Muscle layer of colon (tissue), 2 donors: ENCODE measurements around the gene TMEM26.

ENCODE experiments used
- H3K27ac ChIP-seq: one replicate; pipeline ENCODE4 v1.7.0; 2013; ENCODE audit warnings: low read depth, mild to moderate bottlenecking, low read length, moderate library complexity
- H3K27me3 ChIP-seq, 2 donors: one replicate each; pipeline ENCODE4 v1.7.0; 2013; ENCODE audit warnings: low read length in 2 of 2, mild to moderate bottlenecking in 2 of 2; ENCODE audit not compliant: insufficient read depth in 2 of 2, control insufficient read depth in 1 of 2
- H3K36me3 ChIP-seq: one replicate; pipeline ENCODE4 v1.7.0; 2013; ENCODE audit warnings: mild to moderate bottlenecking, low read length; ENCODE audit not compliant: insufficient read depth
- H3K4me1 ChIP-seq: one replicate; pipeline ENCODE4 v1.7.0; 2013; ENCODE audit warnings: mild to moderate bottlenecking, low read length; ENCODE audit not compliant: insufficient read depth
- H3K4me3 ChIP-seq, 2 donors: one replicate each; pipeline ENCODE4 v1.7.0; 2013; ENCODE audit warnings: low read length in 2 of 2, low read depth in 1 of 2, mild to moderate bottlenecking in 1 of 2, moderate library complexity in 1 of 2
- H3K9ac ChIP-seq: one replicate; pipeline ENCODE4 v1.7.0; 2013; ENCODE audit warnings: low read length
- H3K9me3 ChIP-seq: one replicate; pipeline ENCODE4 v1.7.0; 2013; ENCODE audit warnings: mild to moderate bottlenecking, low read length
- donor health status: abdominal sarcoma.
- donor health status: Adenocarcinoma of cecum.

TMEM26 gene

DNA sequence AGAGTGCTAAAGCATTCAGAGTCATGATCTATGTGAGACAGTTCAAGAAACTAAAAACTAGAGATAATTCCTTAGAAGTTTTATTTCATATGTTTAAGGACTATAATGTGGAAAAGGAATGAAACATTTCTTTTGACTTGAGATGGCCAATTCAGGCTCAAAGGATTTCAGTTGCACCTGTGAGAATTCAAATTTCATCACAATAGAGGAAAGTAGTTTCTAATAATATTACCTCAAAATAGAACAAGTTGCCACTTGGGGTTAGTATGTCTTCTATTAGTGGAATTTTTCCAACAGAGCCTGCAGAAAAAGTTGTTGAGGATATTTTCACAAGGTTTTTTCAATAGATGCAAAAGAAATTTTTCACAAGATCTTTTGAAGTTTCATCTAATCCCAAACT is 37.4 kb downstream of the TMEM26 start:
- no peaks in the 10 kb centered on the region for H3K36me3 ChIP-seq
- H3K9me3 ChIP-seq = no peaks in the 10 kb centered on the region
- H3K27ac ChIP-seq = no peak overlapping the region
- no peak overlapping the region for H3K9ac ChIP-seq
- no peaks in the 10 kb centered on the region for H3K27me3 ChIP-seq
- H3K4me3 ChIP-seq = no peak overlapping the region
- H3K4me1 ChIP-seq = no peaks in the 10 kb centered on the region

GRCh38 chr10:61411706-61412105 is 41.5 kb downstream of the TMEM26 start:
- no peak overlapping the region for H3K4me3 ChIP-seq
- no peak overlapping the region for H3K27ac ChIP-seq
- peaks cover 10% of the 10 kb centered on the region for H3K4me1 ChIP-seq
- no peaks in the 10 kb centered on the region for H3K36me3 ChIP-seq
- no peak overlapping the region for H3K9ac ChIP-seq
- no peaks in the 10 kb centered on the region for H3K27me3 ChIP-seq
- no peaks in the 10 kb centered on the region for H3K9me3 ChIP-seq

GRCh38 chr10:61410353-61411070 is 42.7 kb downstream of the TMEM26 start:
- Histone ChIP-seq H3K9me3 (no peaks in the 10 kb centered on the region), H3K4me3 (no peak overlapping the region), H3K4me1 (peaks cover 10% of the 10 kb centered on the region), H3K36me3 (no peaks in the 10 kb centered on the region), H3K9ac (no peak overlapping the region), H3K27me3 (no peaks in the 10 kb centered on the region), H3K27ac (no peak overlapping the region)

- no peak overlapping the region for H3K4me3 ChIP-seq
- H3K27me3 ChIP-seq = no peaks in the 10 kb centered on the region
- no peak overlapping the region for H3K9ac ChIP-seq
- H3K36me3 ChIP-seq = no peaks in the 10 kb centered on the region
- no peaks in the 10 kb centered on the region for H3K9me3 ChIP-seq
- peaks cover 10% of the 10 kb centered on the region for H3K4me1 ChIP-seq
- no peak overlapping the region for H3K27ac ChIP-seq
These were observed 44.0 kb downstream of the TMEM26 start for GRCh38 chr10:61409157-61409556.

DNA sequence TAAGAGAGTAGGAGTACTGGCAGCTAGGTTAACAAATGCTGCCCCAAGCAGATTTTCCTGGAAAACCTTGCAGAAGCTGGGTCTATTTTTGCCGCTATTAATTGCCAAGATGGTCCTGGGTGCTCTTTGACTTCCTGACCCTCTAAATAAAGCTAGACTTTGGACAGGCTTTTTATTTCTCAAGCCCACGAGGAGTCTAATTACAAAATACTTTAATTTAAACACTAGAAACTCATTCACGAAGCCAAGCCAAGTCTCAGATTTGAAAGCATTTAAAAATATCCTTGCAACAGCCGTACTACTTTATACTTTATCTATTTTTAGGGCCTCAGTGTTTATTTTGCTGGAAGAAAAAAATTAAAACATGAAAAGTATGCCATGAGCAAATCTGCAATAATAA is 45.1 kb downstream of the TMEM26 start:
- Histone ChIP-seq H3K9ac (no peak overlapping the region), H3K9me3 (no peaks in the 10 kb centered on the region), H3K27ac (no peak overlapping the region), H3K4me1 (peaks cover 10% of the 10 kb centered on the region), H3K4me3 (no peak overlapping the region), H3K36me3 (no peaks in the 10 kb centered on the region), H3K27me3 (no peaks in the 10 kb centered on the region)

- H3K9ac ChIP-seq = no peak overlapping the region
- no peaks in the 10 kb centered on the region for H3K27me3 ChIP-seq
- H3K4me1 ChIP-seq = peaks cover 10% of the 10 kb centered on the region
- H3K36me3 ChIP-seq = no peaks in the 10 kb centered on the region
- H3K9me3 ChIP-seq = no peaks in the 10 kb centered on the region
- H3K4me3 ChIP-seq = no peak overlapping the region
- H3K27ac ChIP-seq = no peak overlapping the region
These were observed 46.4 kb downstream of the TMEM26 start for GRCh38 chr10:61406736-61407135.

DNA sequence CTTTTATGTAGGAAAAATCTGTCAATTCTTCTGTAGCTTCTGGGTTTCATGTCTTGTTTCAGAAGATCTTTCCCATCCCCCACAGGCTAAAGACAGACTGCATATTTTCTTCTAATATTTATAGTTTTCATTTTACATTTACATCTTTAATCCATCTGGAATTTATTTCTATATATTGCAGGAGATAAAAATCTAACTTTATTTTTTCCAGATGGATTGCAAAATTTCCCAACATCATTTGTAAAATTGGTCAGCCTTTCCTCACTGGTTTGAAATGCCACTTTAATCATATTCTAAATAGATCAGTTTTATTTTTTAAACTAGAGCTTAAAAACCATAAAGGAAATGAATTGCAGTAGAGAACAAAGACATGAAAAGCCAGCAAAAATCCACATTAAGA is 46.9 kb downstream of the TMEM26 start:
- Histone ChIP-seq H3K4me1 (peaks cover 10% of the 10 kb centered on the region), H3K27me3 (no peaks in the 10 kb centered on the region), H3K9me3 (no peaks in the 10 kb centered on the region), H3K27ac (no peak overlapping the region), H3K4me3 (no peak overlapping the region), H3K9ac (no peak overlapping the region), H3K36me3 (no peaks in the 10 kb centered on the region)

- Histone ChIP-seq H3K9ac (no peak overlapping the region), H3K4me1 (peaks cover 10% of the 10 kb centered on the region)
These were observed 48.4 kb downstream of the TMEM26 start for GRCh38 chr10:61404751-61405150.

GRCh38 chr10:61400524-61400923 is 52.7 kb downstream of the TMEM26 start:
- H3K27ac ChIP-seq = no peak overlapping the region
- no peaks in the 10 kb centered on the region for H3K27me3 ChIP-seq
- H3K4me3 ChIP-seq = no peak overlapping the region
- no peaks in the 10 kb centered on the region for H3K4me1 ChIP-seq
- no peaks in the 10 kb centered on the region for H3K36me3 ChIP-seq
- no peak overlapping the region for H3K9ac ChIP-seq
- H3K9me3 ChIP-seq = no peaks in the 10 kb centered on the region

More at GRCh38 chr10:61404751-61405150, 48.4 kb downstream of the TMEM26 start:
- H3K36me3 ChIP-seq = no peaks in the 10 kb centered on the region
- H3K27ac ChIP-seq = no peak overlapping the region
- no peak overlapping the region for H3K4me3 ChIP-seq
- H3K9me3 ChIP-seq = no peaks in the 10 kb centered on the region
- no peaks in the 10 kb centered on the region for H3K27me3 ChIP-seq

GRCh38 chr10:61399406-61399805 is 53.8 kb downstream of the TMEM26 start:
- Histone ChIP-seq H3K27ac (no peak overlapping the region), H3K4me1 (no peaks in the 10 kb centered on the region), H3K9ac (no peak overlapping the region), H3K9me3 (no peaks in the 10 kb centered on the region), H3K4me3 (no peak overlapping the region), H3K27me3 (no peaks in the 10 kb centered on the region), H3K36me3 (no peaks in the 10 kb centered on the region)

GRCh38 chr10:61398366-61399129 is 54.6 kb downstream of the TMEM26 start:
- Histone ChIP-seq H3K9me3 (no peaks in the 10 kb centered on the region), H3K4me3 (peak overlapping the region in 1 of 2 donors; percentile 46), H3K27ac (no peak overlapping the region)

More at GRCh38 chr10:61398366-61399129, 54.6 kb downstream of the TMEM26 start:
- no peak overlapping the region for H3K9ac ChIP-seq
- no peaks in the 10 kb centered on the region for H3K4me1 ChIP-seq
- H3K36me3 ChIP-seq = no peaks in the 10 kb centered on the region
- H3K27me3 ChIP-seq = no peaks in the 10 kb centered on the region
